ENCODE measurements around the gene ADAMTS13.

- TF ChIP-seq EZH2 (IDR thresholded peaks at IDR 0.05) (no peak), CTCF (IDR thresholded peaks at IDR 0.05) (no peak), EZH2phosphoT487 (IDR thresholded peaks at IDR 0.05) (no peak)
Measured at GRCh38 chr9:133445293-133445969, 23.3 kb downstream of the ADAMTS13 start.
